Measurements from ENCODE around the gene ATP13A1.
A peak's percentile ranks its signal among the peaks of the same experiment; 100 is the strongest.

The ATP13A1 gene

GRCh38 chr19:19661675-19662251, 1.7 kb downstream of the ATP13A1 start:
- H3K27me3 ChIP-seq (ENCODE audit: control insufficient read depth, insufficient read depth, low read length) = no peaks in the 10 kb centered on the region
- H3K9me3 ChIP-seq (replicated peaks; ENCODE audit: low read length) = no peaks in the 10 kb centered on the region
- peak overlapping the region; percentile 94 for H3K4me3 ChIP-seq (ENCODE audit: low read length)
- peaks cover 22% of the 10 kb centered on the region for H3K36me3 ChIP-seq (ENCODE audit: insufficient read depth, low read length)
- H3K4me1 ChIP-seq (ENCODE audit: control insufficient read depth, insufficient read depth, low read length) = peaks cover 18% of the 10 kb centered on the region
- H3K9ac ChIP-seq (ENCODE audit: low read depth, low read length) = no peak overlapping the region
- peak overlapping the region; percentile 89 for H3K4me2 ChIP-seq (ENCODE audit: low read length)

- Histone ChIP-seq H3K36me3 (ENCODE audit: insufficient read depth, low read length) (peaks cover 26% of the 10 kb centered on the region), H3K4me3 (ENCODE audit: low read length) (no peak overlapping the region), H3K4me1 (ENCODE audit: control insufficient read depth, insufficient read depth, low read length) (peaks cover 18% of the 10 kb centered on the region), H3K9me3 (replicated peaks; ENCODE audit: low read length) (no peaks in the 10 kb centered on the region), H3K4me2 (ENCODE audit: low read length) (peak overlapping the region; percentile 89), H3K27me3 (ENCODE audit: control insufficient read depth, insufficient read depth, low read length) (no peaks in the 10 kb centered on the region), H3K9ac (ENCODE audit: low read depth, low read length) (no peak overlapping the region)
These were observed 2.3 kb downstream of the ATP13A1 start for GRCh38 chr19:19661141-19661674.

DNA sequence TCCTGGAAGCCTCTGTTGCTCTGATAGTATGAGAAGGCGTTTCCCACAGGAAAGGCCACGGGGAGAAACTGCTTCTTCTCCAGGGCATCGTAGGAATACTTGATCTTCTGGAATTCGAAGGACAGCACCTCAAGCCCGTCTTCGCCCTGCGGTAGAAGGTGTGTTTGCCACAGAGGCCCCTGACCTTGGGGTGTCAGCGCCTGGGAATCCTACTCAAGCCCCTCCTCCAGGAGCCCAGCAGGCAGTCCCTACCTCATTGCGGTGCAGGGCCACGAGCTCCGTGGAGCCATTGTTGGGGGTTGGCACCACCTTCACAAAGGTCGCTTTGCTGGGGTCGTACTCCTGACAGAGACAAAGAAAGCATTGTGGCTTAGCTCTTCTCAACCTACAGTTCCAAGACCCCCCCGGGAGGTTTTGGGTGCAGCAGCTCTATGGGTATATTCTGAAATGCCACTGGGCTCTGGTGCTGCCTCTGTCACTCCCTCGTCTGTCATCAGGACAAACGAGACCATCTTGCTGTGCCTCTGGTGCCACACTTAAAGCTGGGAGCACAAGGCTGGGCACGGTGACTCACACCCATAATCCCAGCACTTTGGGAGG, 3.7 kb downstream of the ATP13A1 start:
- H3K4me3 ChIP-seq (ENCODE audit: low read length) = no peak overlapping the region
- H3K4me1 ChIP-seq (ENCODE audit: control insufficient read depth, insufficient read depth, low read length) = peaks cover 18% of the 10 kb centered on the region
- no peak overlapping the region for H3K4me2 ChIP-seq (ENCODE audit: low read length)
- no peaks in the 10 kb centered on the region for H3K9me3 ChIP-seq (replicated peaks; ENCODE audit: low read length)
- H3K36me3 ChIP-seq (ENCODE audit: insufficient read depth, low read length) = peaks cover 41% of the 10 kb centered on the region
- no peaks in the 10 kb centered on the region for H3K27me3 ChIP-seq (ENCODE audit: control insufficient read depth, insufficient read depth, low read length)
- H3K9ac ChIP-seq (ENCODE audit: low read depth, low read length) = no peak overlapping the region

- no peaks in the 10 kb centered on the region for H3K27me3 ChIP-seq (ENCODE audit: control insufficient read depth, insufficient read depth, low read length)
- no peak overlapping the region for H3K9ac ChIP-seq (ENCODE audit: low read depth, low read length)
- no peak overlapping the region for H3K4me2 ChIP-seq (ENCODE audit: low read length)
- H3K36me3 ChIP-seq (ENCODE audit: insufficient read depth, low read length) = peaks cover 58% of the 10 kb centered on the region
- no peaks in the 10 kb centered on the region for H3K9me3 ChIP-seq (replicated peaks; ENCODE audit: low read length)
- H3K4me1 ChIP-seq (ENCODE audit: control insufficient read depth, insufficient read depth, low read length) = peaks cover 14% of the 10 kb centered on the region
- no peak overlapping the region for H3K4me3 ChIP-seq (ENCODE audit: low read length)
These were observed 6.1 kb downstream of the ATP13A1 start for GRCh38 chr19:19657397-19657783.

DNA sequence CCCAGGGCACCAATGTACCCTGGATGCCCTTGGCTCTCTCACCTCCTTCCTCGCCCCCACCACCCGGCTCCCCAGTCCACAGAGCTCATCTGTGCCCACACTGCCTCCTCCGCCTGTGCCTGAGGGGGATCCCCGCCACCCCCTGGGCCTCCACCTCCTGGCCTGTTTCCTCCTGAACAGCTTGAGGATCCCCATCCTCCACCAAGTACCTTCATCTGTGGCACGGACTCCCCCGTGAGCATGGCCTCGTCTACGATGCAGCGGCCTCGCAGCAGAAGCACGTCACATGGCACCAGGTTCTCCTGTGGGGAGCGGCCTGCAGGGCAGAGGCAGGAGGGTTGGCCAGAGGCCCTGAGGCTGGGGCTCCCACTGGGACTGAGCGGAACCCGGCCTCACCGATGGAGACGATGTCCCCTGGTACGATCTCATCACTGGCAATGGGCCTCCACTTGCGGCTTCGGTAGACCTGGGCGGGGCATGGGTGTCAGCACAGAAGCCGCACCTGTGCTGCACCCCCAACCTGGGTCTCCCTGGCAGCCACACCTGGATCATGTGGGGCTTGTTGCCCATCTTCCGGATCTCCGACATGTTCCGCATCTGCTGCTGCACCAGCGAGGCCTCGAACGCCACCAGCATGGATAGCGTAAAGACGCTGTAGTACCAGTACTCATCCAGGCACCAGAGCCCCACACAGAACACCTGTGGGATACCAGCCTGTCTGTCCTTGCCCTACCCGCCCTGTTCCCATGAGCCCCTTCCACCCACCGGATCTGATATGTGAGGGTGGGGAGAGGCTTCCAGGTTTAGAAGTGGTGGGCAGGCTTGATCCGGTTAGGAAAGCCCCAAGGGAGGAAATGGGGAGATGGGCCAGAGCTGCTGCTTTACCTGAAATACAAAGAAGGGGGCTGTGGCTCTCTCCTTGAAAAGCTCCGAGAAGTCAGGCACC, 6.8 kb downstream of the ATP13A1 start:
- no peak overlapping the region for H3K4me3 ChIP-seq (ENCODE audit: low read length)
- peaks cover 65% of the 10 kb centered on the region for H3K36me3 ChIP-seq (ENCODE audit: insufficient read depth, low read length)
- no peaks in the 10 kb centered on the region for H3K27me3 ChIP-seq (ENCODE audit: control insufficient read depth, insufficient read depth, low read length)
- H3K9me3 ChIP-seq (replicated peaks; ENCODE audit: low read length) = no peaks in the 10 kb centered on the region
- H3K4me1 ChIP-seq (ENCODE audit: control insufficient read depth, insufficient read depth, low read length) = peaks cover 8% of the 10 kb centered on the region
- H3K4me2 ChIP-seq (ENCODE audit: low read length) = no peak overlapping the region
- H3K9ac ChIP-seq (ENCODE audit: low read depth, low read length) = no peak overlapping the region

DNA sequence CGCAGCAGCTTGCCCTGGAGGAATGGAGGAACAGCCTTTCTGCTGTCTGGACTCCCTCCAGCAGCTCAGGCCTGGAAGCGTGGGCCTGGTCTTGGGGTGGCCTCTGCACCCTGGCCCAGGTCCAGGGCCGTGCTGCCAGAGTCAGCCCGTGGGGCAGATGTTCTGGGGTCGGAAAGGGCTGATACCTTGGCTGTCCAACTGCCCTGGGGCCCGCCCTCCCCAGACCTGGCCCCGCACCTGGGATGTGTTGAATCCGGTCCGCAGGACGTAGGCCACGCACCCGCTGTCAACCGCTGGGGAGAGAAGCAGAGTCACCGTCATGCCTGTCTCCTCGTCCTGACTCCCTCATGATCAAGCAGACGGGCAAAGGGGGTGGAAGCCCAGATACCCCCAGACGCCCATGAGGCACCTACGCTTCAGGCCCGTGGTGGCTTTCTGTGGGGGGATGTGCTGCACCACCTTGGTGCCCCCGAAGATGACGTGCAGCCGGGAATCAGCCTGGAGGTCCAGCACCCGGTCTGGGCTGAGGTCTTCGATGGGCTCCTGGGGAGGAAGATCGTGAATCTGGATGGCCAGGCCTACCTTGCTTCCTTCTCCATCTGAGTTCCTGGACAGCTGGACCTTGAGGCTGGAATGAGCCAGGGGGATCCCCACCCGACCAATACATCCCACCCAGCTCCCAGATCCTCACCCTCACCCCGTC, 7.7 kb downstream of the ATP13A1 start:
- H3K4me3 ChIP-seq (ENCODE audit: low read length) = no peak overlapping the region
- H3K4me1 ChIP-seq (ENCODE audit: control insufficient read depth, insufficient read depth, low read length) = no peaks in the 10 kb centered on the region
- peaks cover 74% of the 10 kb centered on the region for H3K36me3 ChIP-seq (ENCODE audit: insufficient read depth, low read length)

DNA sequence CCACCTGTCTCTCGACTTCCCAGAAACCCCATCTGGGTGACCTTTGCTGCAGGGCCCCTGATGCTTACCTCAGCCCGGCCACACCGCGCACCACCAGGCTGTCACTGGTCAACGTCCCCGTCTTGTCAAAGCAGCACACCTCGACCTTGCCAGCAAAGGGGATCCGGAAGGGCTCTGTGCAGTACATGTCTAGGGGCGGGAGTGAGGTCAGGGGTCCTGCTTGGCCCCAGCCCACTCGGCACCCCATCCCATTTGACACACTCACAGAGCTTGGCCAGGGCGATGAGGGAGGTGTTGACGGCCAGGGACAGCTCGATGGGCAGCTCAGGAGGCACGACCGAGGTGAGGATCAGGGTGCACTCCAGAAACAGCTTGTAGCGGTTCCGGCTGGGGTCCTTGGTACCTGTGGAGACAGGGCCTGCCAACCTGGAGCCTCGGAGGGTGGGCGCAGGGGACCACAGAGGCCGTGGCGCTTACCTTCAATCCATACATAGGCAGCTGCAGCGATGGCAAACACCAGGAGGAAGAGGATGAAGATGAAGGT, 8.4 kb downstream of the ATP13A1 start:
- H3K9ac ChIP-seq (ENCODE audit: low read depth, low read length) = no peak overlapping the region
- no peaks in the 10 kb centered on the region for H3K27me3 ChIP-seq (ENCODE audit: control insufficient read depth, insufficient read depth, low read length)
- peaks cover 80% of the 10 kb centered on the region for H3K36me3 ChIP-seq (ENCODE audit: insufficient read depth, low read length)
- no peak overlapping the region for H3K4me3 ChIP-seq (ENCODE audit: low read length)
- H3K4me2 ChIP-seq (ENCODE audit: low read length) = no peak overlapping the region
- no peaks in the 10 kb centered on the region for H3K4me1 ChIP-seq (ENCODE audit: control insufficient read depth, insufficient read depth, low read length)
- H3K9me3 ChIP-seq (replicated peaks; ENCODE audit: low read length) = no peaks in the 10 kb centered on the region

More for the DNA sequence above, 7.7 kb downstream of the ATP13A1 start:
- Histone ChIP-seq H3K9me3 (replicated peaks; ENCODE audit: low read length) (no peaks in the 10 kb centered on the region), H3K4me2 (ENCODE audit: low read length) (no peak overlapping the region), H3K27me3 (ENCODE audit: control insufficient read depth, insufficient read depth, low read length) (no peaks in the 10 kb centered on the region), H3K9ac (ENCODE audit: low read depth, low read length) (no peak overlapping the region)

DNA sequence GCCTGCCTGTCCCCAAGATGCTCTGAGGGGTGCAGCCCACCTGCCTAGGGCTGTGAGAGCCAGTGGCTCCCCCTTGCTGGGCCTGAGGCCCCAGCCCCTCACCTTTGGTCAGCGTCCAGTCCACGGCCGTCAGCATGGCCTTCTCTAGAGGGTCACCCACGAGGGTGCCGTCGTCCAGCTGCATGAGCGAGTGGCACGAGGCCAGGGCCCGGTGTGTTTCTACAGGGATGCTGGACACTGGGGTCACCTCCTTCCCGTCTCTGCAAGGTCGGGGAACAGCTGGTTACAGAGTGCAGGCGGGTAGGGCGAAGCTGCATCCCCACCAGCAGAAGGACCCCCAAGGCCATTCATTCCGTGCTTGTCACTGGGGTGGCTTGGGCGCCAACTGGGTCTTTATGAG, 9.0 kb downstream of the ATP13A1 start:
- no peaks in the 10 kb centered on the region for H3K27me3 ChIP-seq (ENCODE audit: control insufficient read depth, insufficient read depth, low read length)
- H3K9me3 ChIP-seq (replicated peaks; ENCODE audit: low read length) = no peaks in the 10 kb centered on the region
- no peak overlapping the region for H3K9ac ChIP-seq (ENCODE audit: low read depth, low read length)
- H3K4me3 ChIP-seq (ENCODE audit: low read length) = no peak overlapping the region
- H3K4me2 ChIP-seq (ENCODE audit: low read length) = no peak overlapping the region
- peaks cover 79% of the 10 kb centered on the region for H3K36me3 ChIP-seq (ENCODE audit: insufficient read depth, low read length)
- H3K4me1 ChIP-seq (ENCODE audit: control insufficient read depth, insufficient read depth, low read length) = no peaks in the 10 kb centered on the region

- H3K9ac ChIP-seq (ENCODE audit: low read depth, low read length) = no peak overlapping the region
- no peaks in the 10 kb centered on the region for H3K27me3 ChIP-seq (ENCODE audit: control insufficient read depth, insufficient read depth, low read length)
- peaks cover 81% of the 10 kb centered on the region for H3K36me3 ChIP-seq (ENCODE audit: insufficient read depth, low read length)
- no peak overlapping the region for H3K4me3 ChIP-seq (ENCODE audit: low read length)
- no peaks in the 10 kb centered on the region for H3K9me3 ChIP-seq (replicated peaks; ENCODE audit: low read length)
- no peak overlapping the region for H3K4me2 ChIP-seq (ENCODE audit: low read length)
- no peaks in the 10 kb centered on the region for H3K4me1 ChIP-seq (ENCODE audit: control insufficient read depth, insufficient read depth, low read length)
These were observed 9.8 kb downstream of the ATP13A1 start for GRCh38 chr19:19653597-19654147.

- Histone ChIP-seq H3K4me3 (ENCODE audit: low read length) (no peak overlapping the region), H3K4me1 (ENCODE audit: control insufficient read depth, insufficient read depth, low read length) (no peaks in the 10 kb centered on the region), H3K4me2 (ENCODE audit: low read length) (no peak overlapping the region), H3K9ac (ENCODE audit: low read depth, low read length) (no peak overlapping the region), H3K27me3 (ENCODE audit: control insufficient read depth, insufficient read depth, low read length) (no peaks in the 10 kb centered on the region), H3K36me3 (ENCODE audit: insufficient read depth, low read length) (peaks cover 75% of the 10 kb centered on the region), H3K9me3 (replicated peaks; ENCODE audit: low read length) (no peaks in the 10 kb centered on the region)
These were observed 10.8 kb downstream of the ATP13A1 start for GRCh38 chr19:19652482-19653295.

Measured in skeletal muscle satellite cell (primary cell).